HepG2 (cell line): ENCODE measurements around the gene TMEM223. TPM values are rescaled to one million over a fixed set of nuclear protein-coding genes. Genes with fewer than 3 reads are reported as not detected.

Experiments used
- AGO2 ChIP-seq: fragments of 200-400 bp; formaldehyde crosslinking; optimal IDR thresholded peaks from 2 replicates; pipeline ENCODE3; 2017; ENCODE audit warnings: mild to moderate bottlenecking, low read depth, low read length, moderate library complexity
- HOXA3 ChIP-seq: sonication (generic); formaldehyde crosslinking; IDR thresholded peaks from 2 replicates; pipeline ENCODE4 v1.5.0; 2020; ENCODE audit warnings: missing genetic modification reagents
- NONO ChIP-seq, 2 experiments: fragments of 450-650 bp in 1 of 2; sonication (generic) in 1 of 2; formaldehyde crosslinking in 1 of 2; IDR thresholded peaks in 1 of 2; conservative IDR thresholded peaks in 1 of 2; 2 replicates each; pipeline versions ENCODE4 v1.6.1 to v1.8.0; 2017 to 2022; ENCODE audit warnings: mild to moderate bottlenecking in 1 of 2, missing genetic modification reagents in 1 of 2, moderate library complexity in 1 of 2
- SP2 ChIP-seq: sonication (generic); formaldehyde crosslinking; IDR thresholded peaks from 2 replicates; pipeline ENCODE4 v1.5.1; 2020; ENCODE audit warnings: mild to moderate bottlenecking, missing genetic modification reagents
- SRSF1 ChIP-seq: fragments of 200-400 bp; formaldehyde crosslinking; optimal IDR thresholded peaks from 2 replicates; pipeline ENCODE3; 2017; ENCODE audit warnings: mild to moderate bottlenecking, low read depth, low read length, moderate library complexity
- TFDP2 ChIP-seq: sonication (generic); formaldehyde crosslinking; IDR thresholded peaks from 2 replicates; pipeline ENCODE4 v1.4.0; 2020; ENCODE audit warnings: missing genetic modification reagents
- ZBTB21 ChIP-seq: sonication (generic); formaldehyde crosslinking; IDR thresholded peaks from 2 replicates; pipeline ENCODE4 v1.4.0; 2020; ENCODE audit warnings: missing genetic modification reagents
- ZMYM3 ChIP-seq: sonication (generic); formaldehyde crosslinking; IDR thresholded peaks from 2 replicates; pipeline ENCODE4 v1.5.1; 2020; ENCODE audit warnings: mild to moderate bottlenecking, missing genetic modification reagents
- ZNF234 ChIP-seq: sonication (generic); formaldehyde crosslinking; conservative IDR thresholded peaks from 2 replicates; pipeline ENCODE4 v1.5.1; 2020; ENCODE audit warnings: mild to moderate bottlenecking, missing genetic modification reagents
- ZNF354B ChIP-seq: sonication (generic); formaldehyde crosslinking; IDR thresholded peaks from 2 replicates; pipeline ENCODE4 v1.8.0; 2022; ENCODE audit warnings: mild to moderate bottlenecking, missing genetic modification reagents
- ZSCAN25 ChIP-seq: sonication (generic); formaldehyde crosslinking; IDR thresholded peaks from 2 replicates; pipeline ENCODE4 v1.8.0; 2022; ENCODE audit warnings: mild to moderate bottlenecking, missing genetic modification reagents
- polyA plus RNA-seq, 8 experiments: library from polyadenylated mRNA; depleted of rRNA in 3 of 8; stranded (reverse) in 7 of 8; unstranded in 1 of 8; fragments of >200 nt; fragmentation: Illumina TruSeq in 4 of 8; extraction: Trizol in 4 of 8; gene quantifications; 2 replicates each; pipeline versions ENCODE4 v1.2.1 to v1.2.3, GENCODE V29; 2011 to 2016; ENCODE audit warnings: low read depth in 4 of 8, missing spikeins in 1 of 8, mixed read lengths in 1 of 8; ENCODE audit not compliant: insufficient read depth in 1 of 8
- total RNA-seq, 5 experiments: library from RNA; depleted of rRNA; stranded (reverse); fragments of >200 nt; fragmentation: Illumina TruSeq; extraction: Trizol; gene quantifications; 2 replicates each; pipeline ENCODE4 v1.2.3, GENCODE V29; 2016; ENCODE audit warnings: low read depth in 1 of 5
- TF ChIP-seq, protein P1 (sequence below): sonication (generic); formaldehyde crosslinking; IDR thresholded peaks from 2 replicates; pipeline ENCODE4 v1.5.0; 2020; ENCODE audit warnings: missing genetic modification reagents, mild to moderate bottlenecking, borderline replicate concordance
- TF ChIP-seq, protein P2 (sequence below): IDR thresholded peaks from 2 replicates; pipeline ENCODE4 v1.6.1; 2016; ENCODE audit warnings: low read depth, control low read depth
- TF ChIP-seq, protein P3 (sequence below): sonication (generic); formaldehyde crosslinking; IDR thresholded peaks from 2 replicates; pipeline ENCODE4 v1.5.0; 2020; ENCODE audit warnings: mild to moderate bottlenecking, missing genetic modification reagents

Gene TMEM223
- total and polyA plus RNA-seq, 2 of the 13 experiments (the other 11 are each of a cell fraction or from before 2014, with no cell fraction given): 19.5 to 24.9 TPM

DNA sequence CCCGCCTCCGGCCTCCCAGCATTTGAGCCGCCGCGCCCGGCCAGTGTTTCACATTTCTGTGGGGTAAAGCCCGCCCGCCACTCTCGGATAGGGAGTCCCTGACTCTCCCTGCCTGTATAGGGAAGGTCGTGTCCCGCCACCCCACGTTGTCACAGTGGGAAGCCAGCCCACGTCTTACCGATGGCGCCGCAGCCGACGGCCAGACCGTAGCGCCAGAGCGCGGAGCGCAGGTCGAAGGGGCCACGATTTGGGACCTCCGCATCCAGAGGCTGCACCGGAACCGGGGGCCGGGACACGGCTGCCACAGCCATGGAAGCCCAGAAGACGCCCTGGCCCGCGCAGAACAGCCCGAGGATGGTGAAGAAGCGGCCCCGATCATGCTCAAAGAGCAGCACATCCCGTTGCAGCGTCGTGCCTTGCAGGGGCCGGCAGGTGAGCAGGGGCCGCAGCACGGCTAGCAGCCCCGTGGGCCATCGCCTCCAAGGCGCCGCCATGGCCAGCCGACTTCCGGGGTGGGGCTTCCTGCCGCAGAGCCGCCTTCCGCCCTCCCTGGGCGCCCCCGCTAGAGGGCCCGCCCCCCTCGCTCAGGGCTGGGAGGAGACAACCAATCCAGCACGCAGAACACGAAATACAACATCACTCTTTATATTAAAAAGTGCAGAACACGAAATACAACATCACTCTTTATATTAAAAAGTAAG lies at the start of gene TMEM223 (continued):
- TF ChIP-seq AGO2: peak; percentile 99
- TF ChIP-seq SRSF1: peak; percentile 74
- TF ChIP-seq ZBTB21 (CRISPR knock-in tag): no peak
- TF ChIP-seq, protein P1, sequence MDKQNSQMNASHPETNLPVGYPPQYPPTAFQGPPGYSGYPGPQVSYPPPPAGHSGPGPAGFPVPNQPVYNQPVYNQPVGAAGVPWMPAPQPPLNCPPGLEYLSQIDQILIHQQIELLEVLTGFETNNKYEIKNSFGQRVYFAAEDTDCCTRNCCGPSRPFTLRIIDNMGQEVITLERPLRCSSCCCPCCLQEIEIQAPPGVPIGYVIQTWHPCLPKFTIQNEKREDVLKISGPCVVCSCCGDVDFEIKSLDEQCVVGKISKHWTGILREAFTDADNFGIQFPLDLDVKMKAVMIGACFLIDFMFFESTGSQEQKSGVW (CRISPR knock-in tag): no peak
- TF ChIP-seq SP2 (CRISPR knock-in tag): peak; percentile 76
- TF ChIP-seq NONO (IDR thresholded peaks at IDR 0.05): no peak
- peak; percentile 83 for TF ChIP-seq NONO (CRISPR knock-in tag; conservative IDR thresholded peaks at IDR 0.05)
- TF ChIP-seq HOXA3 (CRISPR knock-in tag): peak; percentile 57; the same call in 1 of the 2 replicates
- no peak; the same call in 1 of the 2 replicates for TF ChIP-seq ZMYM3 (CRISPR knock-in tag)
- TF ChIP-seq, protein P2, sequence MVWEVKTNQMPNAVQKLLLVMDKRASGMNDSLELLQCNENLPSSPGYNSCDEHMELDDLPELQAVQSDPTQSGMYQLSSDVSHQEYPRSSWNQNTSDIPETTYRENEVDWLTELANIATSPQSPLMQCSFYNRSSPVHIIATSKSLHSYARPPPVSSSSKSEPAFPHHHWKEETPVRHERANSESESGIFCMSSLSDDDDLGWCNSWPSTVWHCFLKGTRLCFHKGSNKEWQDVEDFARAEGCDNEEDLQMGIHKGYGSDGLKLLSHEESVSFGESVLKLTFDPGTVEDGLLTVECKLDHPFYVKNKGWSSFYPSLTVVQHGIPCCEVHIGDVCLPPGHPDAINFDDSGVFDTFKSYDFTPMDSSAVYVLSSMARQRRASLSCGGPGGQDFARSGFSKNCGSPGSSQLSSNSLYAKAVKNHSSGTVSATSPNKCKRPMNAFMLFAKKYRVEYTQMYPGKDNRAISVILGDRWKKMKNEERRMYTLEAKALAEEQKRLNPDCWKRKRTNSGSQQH (CRISPR knock-in tag): no peak
- peak; percentile 79 for TF ChIP-seq TFDP2 (CRISPR knock-in tag)
- peak; percentile 50; the same call in 1 of the 2 replicates for TF ChIP-seq ZSCAN25 (CRISPR knock-in tag)
- TF ChIP-seq ZNF354B: 0 out of 2 replicates have a peak, but pooled peaks have one; percentile 51
- TF ChIP-seq, protein P3, sequence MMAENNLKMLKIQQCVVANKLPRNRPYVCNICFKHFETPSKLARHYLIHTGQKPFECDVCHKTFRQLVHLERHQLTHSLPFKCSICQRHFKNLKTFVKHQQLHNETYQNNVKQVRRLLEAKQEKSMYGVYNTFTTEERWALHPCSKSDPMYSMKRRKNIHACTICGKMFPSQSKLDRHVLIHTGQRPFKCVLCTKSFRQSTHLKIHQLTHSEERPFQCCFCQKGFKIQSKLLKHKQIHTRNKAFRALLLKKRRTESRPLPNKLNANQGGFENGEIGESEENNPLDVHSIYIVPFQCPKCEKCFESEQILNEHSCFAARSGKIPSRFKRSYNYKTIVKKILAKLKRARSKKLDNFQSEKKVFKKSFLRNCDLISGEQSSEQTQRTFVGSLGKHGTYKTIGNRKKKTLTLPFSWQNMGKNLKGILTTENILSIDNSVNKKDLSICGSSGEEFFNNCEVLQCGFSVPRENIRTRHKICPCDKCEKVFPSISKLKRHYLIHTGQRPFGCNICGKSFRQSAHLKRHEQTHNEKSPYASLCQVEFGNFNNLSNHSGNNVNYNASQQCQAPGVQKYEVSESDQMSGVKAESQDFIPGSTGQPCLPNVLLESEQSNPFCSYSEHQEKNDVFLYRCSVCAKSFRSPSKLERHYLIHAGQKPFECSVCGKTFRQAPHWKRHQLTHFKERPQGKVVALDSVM (CRISPR knock-in tag): peak; percentile 61; the same call in 1 of the 2 replicates
- 0 out of 2 replicates have a peak, but pooled peaks have one; percentile 69 for TF ChIP-seq ZNF234 (CRISPR knock-in tag)
